Daoy (cell line): Measurements from ENCODE around the gene WDR4. TPM values are rescaled to one million over a fixed set of nuclear protein-coding genes. Genes with fewer than 3 reads are reported as not detected.
"Not testable (repeated sequence)": the region's sequence is repeated elsewhere in the genome, so short reads cannot be mapped to it uniquely, and the experiment has no call there.

Experiments
- DNase-seq: peaks from one replicate; pipeline ENCODE4 v3.0.0-alpha.2; 2015; ENCODE audit warnings: low read depth
- total RNA-seq: library from RNA; depleted of rRNA; stranded (reverse); fragments of >200 nt; shearing (Covaris generic); gene quantifications from 2 replicates; pipeline ENCODE4 v1.2.3, GENCODE V29; 2014

The WDR4 gene
- total RNA-seq, 1 experiment from 2014 or later: 35.8 TPM

GRCh38 chr21:42839271-42840231, 39.8 kb downstream of the WDR4 start:
- no peak for DNase-seq

GRCh38 chr21:42838212-42838690, 41.1 kb downstream of the WDR4 start:
- DNase-seq: not testable (repeated sequence)

- peak; percentile 23 for DNase-seq
These were observed 41.7 kb downstream of the WDR4 start for GRCh38 chr21:42837421-42838211.

- DNase-seq: no peak
These were observed 42.5 kb downstream of the WDR4 start for GRCh38 chr21:42836767-42837301.

GRCh38 chr21:42836402-42836666, 43.0 kb downstream of the WDR4 start:
- DNase-seq: no peak

GRCh38 chr21:42835611-42836401, 43.5 kb downstream of the WDR4 start:
- DNase-seq: no peak

GRCh38 chr21:42835211-42835610, 44.1 kb downstream of the WDR4 start:
- no peak for DNase-seq

GRCh38 chr21:42834726-42835191, 44.6 kb downstream of the WDR4 start:
- no peak for DNase-seq

- DNase-seq: peak; percentile 29
These were observed 45.2 kb downstream of the WDR4 start for GRCh38 chr21:42833859-42834725.

GRCh38 chr21:42833439-42833815, 45.9 kb downstream of the WDR4 start:
- peak; percentile 76 for DNase-seq

GRCh38 chr21:42832321-42832630, 47.1 kb downstream of the WDR4 start:
- DNase-seq: not testable (repeated sequence)

- DNase-seq: peak; percentile 38
These were observed 48.6 kb downstream of the WDR4 start for GRCh38 chr21:42830456-42831455.

GRCh38 chr21:42829954-42830353, 49.4 kb downstream of the WDR4 start:
- no peak for DNase-seq

- DNase-seq: no peak
These were observed 49.9 kb downstream of the WDR4 start for GRCh38 chr21:42829417-42829816.

GRCh38 chr21:42827588-42827987, 51.8 kb downstream of the WDR4 start:
- no peak for DNase-seq

- no peak for DNase-seq
These were observed 58.5 kb downstream of the WDR4 start for GRCh38 chr21:42820616-42821465.

GRCh38 chr21:42819861-42820615, 59.3 kb downstream of the WDR4 start:
- DNase-seq: no peak

GRCh38 chr21:42818328-42818749, 61.0 kb downstream of the WDR4 start:
- DNase-seq: peak; percentile 55
